Measurements from ENCODE around the gene GPN1. TPM values are rescaled to one million over a fixed set of nuclear protein-coding genes. Genes with fewer than 3 reads are reported as not detected.
"Not testable (repeated sequence)": the region's sequence is repeated elsewhere in the genome, so short reads cannot be mapped to it uniquely, and the experiment has no call there.

The GPN1 gene
- total RNA-seq, 3 donors from 2014 or later (not counting 1 experiment from before 2014, with no cell fraction given) = 31.5 to 36.1 (median 34.9) TPM

DNA sequence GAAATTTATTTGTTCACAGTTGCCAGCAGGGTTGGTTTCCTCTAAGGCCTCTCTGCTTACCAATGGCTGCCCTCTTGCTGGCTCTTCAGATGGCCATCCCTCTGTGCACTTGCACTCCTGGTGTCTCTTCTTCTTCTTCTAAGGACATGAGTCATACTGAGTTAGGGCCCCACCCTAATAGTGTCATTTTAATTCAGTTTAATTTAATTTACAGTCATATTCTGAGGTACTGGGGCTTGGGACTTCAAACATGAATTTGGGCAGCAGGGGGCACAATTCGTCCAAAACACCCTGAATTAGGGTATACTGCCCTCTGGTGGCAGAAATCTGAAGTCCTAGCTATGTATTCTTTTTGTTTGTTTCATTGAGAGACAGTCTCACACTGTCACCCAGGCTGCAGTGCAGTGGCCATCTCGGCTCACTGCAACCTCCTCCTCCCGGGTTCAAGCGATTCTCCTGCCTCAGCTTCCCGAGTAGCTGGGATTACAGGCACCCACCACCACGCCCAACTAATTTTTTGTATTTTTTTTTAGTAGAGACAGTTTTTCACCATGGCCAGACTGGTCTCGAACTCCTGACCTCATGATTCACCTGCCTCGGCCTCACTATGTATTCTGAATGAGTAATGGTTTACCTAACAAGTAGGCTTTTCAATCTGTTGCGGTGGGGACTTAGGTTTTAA lies 54.7 kb downstream of the GPN1 start:
- H3K9me3 Mint-ChIP-seq = no peaks in the 10 kb centered on the region
- H3K36me3 Mint-ChIP-seq = no peaks in the 10 kb centered on the region
- H3K4me1 Mint-ChIP-seq = peaks cover 25 to 30% of the 10 kb centered on the region in 2 donors
- DNase-seq (peak; percentile 78 to 97), ATAC-seq (peak; percentile 80 to 93 (median 81))
- Histone ChIP-seq H3K27ac (ENCODE audit: low read length) (peak overlapping the region; percentile 71), H3K4me1 (ENCODE audit: control insufficient read depth, insufficient read depth, low read length) (peaks cover 32% of the 10 kb centered on the region), H3K36me3 (ENCODE audit: control insufficient read depth, insufficient read depth, low read length) (peaks cover 28% of the 10 kb centered on the region), H3K9me3 (ENCODE audit: control insufficient read depth, insufficient read depth, low read length) (no peaks in the 10 kb centered on the region), H3K27me3 (ENCODE audit: control insufficient read depth, insufficient read depth, low read length) (no peaks in the 10 kb centered on the region), H3K4me3 (ENCODE audit: low read length) (no peak overlapping the region)
- intact Hi-C loops (cut with micrococcal nuclease) = no loop called here
- peak; percentile 100 for TF ChIP-seq CTCF (IDR thresholded peaks at IDR 0.05)
- H3K27ac Mint-ChIP-seq = peak overlapping the region; percentile 92 to 94
- H3K27me3 Mint-ChIP-seq (ENCODE audit: low read depth in 2 of 2) = no peaks in the 10 kb centered on the region
- H3K4me3 Mint-ChIP-seq = peak overlapping the region; percentile 61
- 33% methylated on average over 7 of the region's 9 CpGs for WGBS (ENCODE audit: insufficient coverage)

DNA sequence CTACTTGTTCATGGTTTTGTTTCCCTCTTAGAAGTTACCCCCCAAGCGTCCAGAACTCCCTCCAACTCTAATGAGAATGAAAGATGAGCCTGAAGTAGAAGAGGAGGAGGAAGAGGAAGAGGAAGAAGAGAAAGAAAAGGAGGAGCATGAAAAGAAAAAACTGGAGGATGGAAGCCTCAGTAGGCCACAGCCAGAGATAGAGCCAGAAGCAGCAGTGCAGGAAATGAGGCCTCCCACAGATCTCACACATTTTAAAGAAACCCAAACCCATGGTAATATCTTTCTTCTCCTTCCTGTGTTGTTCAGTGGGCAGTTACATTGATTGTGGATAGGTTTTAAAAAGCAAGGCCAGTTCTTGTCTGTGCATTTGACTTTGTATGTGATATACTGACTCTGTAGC lies 56.2 kb downstream of the GPN1 start:
- peak overlapping the region; percentile 92 to 94 for H3K27ac Mint-ChIP-seq
- H3K27me3 Mint-ChIP-seq (ENCODE audit: low read depth in 2 of 2); intact Hi-C loops (cut with micrococcal nuclease); H3K9me3 ChIP-seq (ENCODE audit: control insufficient read depth, insufficient read depth, low read length); H3K9me3 Mint-ChIP-seq; H3K36me3 Mint-ChIP-seq; H3K27me3 ChIP-seq (ENCODE audit: control insufficient read depth, insufficient read depth, low read length); H3K4me3 ChIP-seq (ENCODE audit: low read length): not testable (repeated sequence)
- H3K36me3 ChIP-seq (ENCODE audit: control insufficient read depth, insufficient read depth, low read length) = peaks cover 31% of the 10 kb centered on the region
- DNase-seq = peak in 1 of 2 donors; percentile 44
- H3K4me1 ChIP-seq (ENCODE audit: control insufficient read depth, insufficient read depth, low read length) = peaks cover 32% of the 10 kb centered on the region
- peak overlapping the region; percentile 71 for H3K27ac ChIP-seq (ENCODE audit: low read length)
- H3K4me3 Mint-ChIP-seq = peak overlapping the region; percentile 82
- peaks cover 25 to 30% of the 10 kb centered on the region in 2 donors for H3K4me1 Mint-ChIP-seq
- peak; percentile 73 to 91 (median 84) for ATAC-seq
- no CpG with 5 or more reads among the region's 1 CpG for WGBS (ENCODE audit: insufficient coverage)

GRCh38 chr2:27685577-27685976 lies 56.7 kb downstream of the GPN1 start:
- Mint-ChIP-seq H3K36me3 (no peaks in the 10 kb centered on the region), H3K4me3 (peak overlapping the region; percentile 82), H3K27me3 (ENCODE audit: low read depth in 2 of 2) (no peaks in the 10 kb centered on the region), H3K9me3 (no peaks in the 10 kb centered on the region), H3K4me1 (peaks cover 25 to 30% of the 10 kb centered on the region in 2 donors), H3K27ac (peak overlapping the region; percentile 92 to 94)
- intact Hi-C loops (cut with micrococcal nuclease) = no loop called here
- no peak for DNase-seq
- TF ChIP-seq CTCF (IDR thresholded peaks at IDR 0.05) = no peak
- WGBS (ENCODE audit: insufficient coverage) = no CpG with 5 or more reads among the region's 3 CpGs
- Histone ChIP-seq H3K27me3 (ENCODE audit: control insufficient read depth, insufficient read depth, low read length) (no peaks in the 10 kb centered on the region), H3K27ac (ENCODE audit: low read length) (peak overlapping the region; percentile 71), H3K9me3 (ENCODE audit: control insufficient read depth, insufficient read depth, low read length) (no peaks in the 10 kb centered on the region), H3K36me3 (ENCODE audit: control insufficient read depth, insufficient read depth, low read length) (peaks cover 31% of the 10 kb centered on the region), H3K4me3 (ENCODE audit: low read length) (no peak overlapping the region), H3K4me1 (ENCODE audit: control insufficient read depth, insufficient read depth, low read length) (peaks cover 32% of the 10 kb centered on the region)
- no peak for ATAC-seq

DNA sequence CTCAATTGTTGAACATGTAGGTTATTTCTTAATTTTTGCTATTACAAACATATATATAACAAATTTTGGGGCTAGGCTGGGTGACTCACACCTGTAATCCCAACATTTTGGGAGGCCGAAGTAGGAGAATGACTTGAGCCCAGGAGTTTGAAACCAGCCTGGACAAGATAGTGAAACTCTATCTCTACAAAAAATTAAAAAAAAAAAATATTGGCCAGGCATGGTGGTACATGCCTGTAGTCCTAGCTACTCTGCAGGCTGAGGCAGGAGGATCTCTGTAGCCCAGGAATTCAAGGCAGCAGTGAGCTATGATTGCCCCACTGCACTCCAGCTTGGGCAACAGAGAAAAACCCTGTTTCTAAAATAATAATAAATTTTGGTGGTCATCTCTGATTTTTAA lies 58.4 kb downstream of the GPN1 start:
- no peak for TF ChIP-seq CTCF (IDR thresholded peaks at IDR 0.05)
- H3K27ac Mint-ChIP-seq = no peak overlapping the region
- WGBS (ENCODE audit: insufficient coverage) = 100% methylated on average over 1 of the region's 1 CpG
- H3K9me3 Mint-ChIP-seq = no peaks in the 10 kb centered on the region
- H3K27ac ChIP-seq (ENCODE audit: low read length) = peak overlapping the region; percentile 19
- intact Hi-C loops (cut with micrococcal nuclease) = no loop called here
- H3K4me1 ChIP-seq (ENCODE audit: control insufficient read depth, insufficient read depth, low read length) = peaks cover 32% of the 10 kb centered on the region
- H3K4me1 Mint-ChIP-seq = peaks cover 25 to 30% of the 10 kb centered on the region in 2 donors
- no peaks in the 10 kb centered on the region for H3K36me3 Mint-ChIP-seq
- H3K9me3 ChIP-seq (ENCODE audit: control insufficient read depth, insufficient read depth, low read length) = no peaks in the 10 kb centered on the region
- H3K27me3 ChIP-seq (ENCODE audit: control insufficient read depth, insufficient read depth, low read length) = no peaks in the 10 kb centered on the region
- DNase-seq (no peak), ATAC-seq (no peak)
- H3K4me3 Mint-ChIP-seq = no peak overlapping the region
- H3K27me3 Mint-ChIP-seq (ENCODE audit: low read depth in 2 of 2) = no peaks in the 10 kb centered on the region
- H3K36me3 ChIP-seq (ENCODE audit: control insufficient read depth, insufficient read depth, low read length) = peaks cover 24% of the 10 kb centered on the region
- H3K4me3 ChIP-seq (ENCODE audit: low read length) = no peak overlapping the region
